K562 (cell line): ENCODE data around the gene TRERF1. TPM values are rescaled to one million over a fixed set of nuclear protein-coding genes. Genes with fewer than 3 reads are reported as not detected.

Experiments used
- ATAC-seq: fragments of 200-7000 bp; cut with Tn5 transposase; 3 replicates; pipeline ENCODE4 v1.9.1; 2020; ENCODE audit warnings: moderate library complexity
- BruUV-seq: library from RNA; stranded (reverse); fragments of 400-500 nt; replicated peaks from 2 replicates; lab custom pipeline; 2021; lab: Mats Ljungman, UMichigan
- CTCF ChIA-PET: fragments of 300-600 bp; formaldehyde crosslinking; extraction: SDS; loops from one replicate; lab custom pipeline; 2021; ENCODE audit warnings: low intra/inter-chr PET ratio; lab: Yijun Ruan, JAX
- POLR2A ChIA-PET: fragments of 300-600, 350-650 bp; sonication (Branson Sonifier 250); formaldehyde crosslinking; extraction: SDS; loops from one replicate; lab custom pipeline; 2021; ENCODE audit warnings: antibody characterized with exemption, inconsistent platforms; lab: Yijun Ruan, JAX
- DNase-seq, 4 experiments: peaks; one replicate each; pipeline versions ENCODE4 v3.0.0 to v3.0.0-alpha.2; 2011 to 2018; ENCODE audit warnings: low spot score in 3 of 4, mixed read lengths in 3 of 4; ENCODE audit errors: extremely low read depth in 1 of 4
- FAIRE-seq: peaks from 2 replicates; lab custom pipeline; 2011; peaks lifted over from hg19 to GRCh38; lab: Jason Lieb, UNC
- H2AFZ ChIP-seq: 2 replicates; pipeline ENCODE4 v1.6.0; 2011; ENCODE audit warnings: low read depth, low read length, control low read depth, inconsistent platforms
- H3K27ac ChIP-seq: fragments of 200-600 bp; 3 replicates; pipeline ENCODE4 v1.8.0; 2011; ENCODE audit warnings: low read depth, mild to moderate bottlenecking, control low read depth, inconsistent platforms, low read length, moderate library complexity, mixed read lengths; ENCODE audit errors: extremely low read depth
- H3K27me3 ChIP-seq, 2 experiments: fragments of 300-600 bp in 1 of 2; 2 replicates in 1 of 2; 3 replicates in 1 of 2; pipeline versions ENCODE4 v1.6.0 to v1.8.0; 2011; ENCODE audit warnings: inconsistent platforms in 2 of 2, low read length in 2 of 2, mild to moderate bottlenecking in 1 of 2, mixed read lengths in 1 of 2, moderate library complexity in 1 of 2; ENCODE audit not compliant: control insufficient read depth in 2 of 2, insufficient read depth in 2 of 2
- H3K36me3 ChIP-seq: fragments of 300-600 bp; 3 replicates; pipeline ENCODE4 v1.8.0; 2011; ENCODE audit warnings: mild to moderate bottlenecking, low read length, inconsistent platforms; ENCODE audit not compliant: control insufficient read depth, insufficient read depth
- H3K4me1 ChIP-seq, 2 experiments: fragments of 200-600 bp in 1 of 2; replicated peaks in 1 of 2; 2 replicates in 1 of 2; 3 replicates in 1 of 2; pipeline versions ENCODE4 v1.5.1 to v1.8.0; 2011; ENCODE audit warnings: inconsistent platforms in 2 of 2, low read length in 2 of 2, mild to moderate bottlenecking in 1 of 2, mixed read lengths in 1 of 2, moderate library complexity in 1 of 2; ENCODE audit not compliant: control insufficient read depth in 2 of 2, insufficient read depth in 2 of 2
- H3K4me2 ChIP-seq: 2 replicates; pipeline ENCODE4 v1.6.1; 2011; ENCODE audit warnings: low read length, control low read depth, inconsistent platforms, mixed read lengths; ENCODE audit not compliant: insufficient read depth
- H3K4me3 ChIP-seq: fragments of 200-600 bp; sonication (generic), shearing (Covaris generic); 2 replicates; pipeline ENCODE4 v1.5.1; 2016; ENCODE audit warnings: control low read depth, inconsistent platforms
- H3K79me2 ChIP-seq: fragments of 200-600 bp; 3 replicates; pipeline ENCODE4 v1.8.0; 2011; ENCODE audit warnings: low read length, inconsistent platforms; ENCODE audit not compliant: control insufficient read depth, insufficient read depth
- H3K9ac ChIP-seq, 2 experiments: 2 replicates each; pipeline versions ENCODE4 v1.6.0 to v1.6.1; 2011; ENCODE audit warnings: low read depth in 2 of 2, low read length in 2 of 2, control low read depth in 1 of 2, inconsistent platforms in 1 of 2, mild to moderate bottlenecking in 1 of 2, mixed read lengths in 1 of 2; ENCODE audit not compliant: insufficient read depth in 1 of 2
- H3K9me1 ChIP-seq: one replicate; pipeline ENCODE4 v1.6.0; 2011; ENCODE audit warnings: inconsistent platforms, mild to moderate bottlenecking, low read length, moderate library complexity; ENCODE audit not compliant: control insufficient read depth, insufficient read depth
- H3K9me3 ChIP-seq: replicated peaks from 2 replicates; pipeline ENCODE4 v1.5.1; 2011; ENCODE audit warnings: low read depth, low read length, inconsistent platforms; ENCODE audit not compliant: control insufficient read depth, insufficient read depth
- H4K20me1 ChIP-seq: replicated peaks from 2 replicates; pipeline ENCODE4 v1.6.1; 2011; ENCODE audit warnings: low read length, inconsistent platforms, mixed read lengths; ENCODE audit not compliant: control insufficient read depth, insufficient read depth
- CREB1 ChIP-seq, 2 experiments: sonication (generic) in 1 of 2; formaldehyde crosslinking in 1 of 2; IDR thresholded peaks; 2 replicates each; pipeline versions ENCODE4 v1.6.1 to v1.8.0; 2012 to 2022; ENCODE audit warnings: inconsistent platforms in 1 of 2, mild to moderate bottlenecking in 1 of 2, missing genetic modification reagents in 1 of 2, moderate library complexity in 1 of 2
- FOXJ2 ChIP-seq: fragments of 200-800 bp; sonication (Bioruptor generic); IDR thresholded peaks from 2 replicates; pipeline ENCODE4 v1.6.1; 2016; ENCODE audit warnings: missing genetic modification characterization, missing compliant biosample characterization
- GTF2F1 ChIP-seq: IDR thresholded peaks from 2 replicates; pipeline ENCODE4 v1.6.1; 2011; ENCODE audit warnings: low read depth, low read length, improper control_type of control experiment
- HDAC8 ChIP-seq: fragments of 450-650 bp; IDR thresholded peaks from 2 replicates; pipeline ENCODE4 v1.6.1; 2016; ENCODE audit warnings: mild to moderate bottlenecking, missing genetic modification characterization, moderate library complexity, missing compliant biosample characterization
- HLTF ChIP-seq: fragments of 450-650 bp; IDR thresholded peaks from 2 replicates; pipeline ENCODE4 v1.6.1; 2016
- MEF2D ChIP-seq: conservative IDR thresholded peaks from 2 replicates; pipeline ENCODE4 v1.6.1; 2016; ENCODE audit warnings: low read depth, missing genetic modification characterization, missing compliant biosample characterization
- NFRKB ChIP-seq: fragments of 450-650 bp; IDR thresholded peaks from 2 replicates; pipeline ENCODE4 v1.6.1; 2016; ENCODE audit warnings: low read depth
- PCBP1 ChIP-seq: fragments of 200-400 bp; formaldehyde crosslinking; IDR thresholded peaks from 2 replicates; pipeline ENCODE4 v1.6.1; 2018; ENCODE audit warnings: mild to moderate bottlenecking, low read depth, low read length; ENCODE audit not compliant: poor library complexity, severe bottlenecking
- RBFOX2 ChIP-seq: fragments of 200-400 bp; formaldehyde crosslinking; IDR thresholded peaks from 2 replicates; pipeline ENCODE4 v1.6.1; 2017; ENCODE audit warnings: low read depth, mild to moderate bottlenecking, low read length, moderate library complexity
- WHSC1 ChIP-seq: IDR thresholded peaks from one replicate; pipeline ENCODE4 v1.6.1; 2012; ENCODE audit warnings: low read length, control low read depth, inconsistent platforms
- WGBS: fragments of 100-300 bp; shearing (Covaris generic); methylation state at CpG from one replicate; pipeline ENCODE4 v1.1.6; 2016; ENCODE audit warnings: low coverage, mixed read lengths; ENCODE audit not compliant: insufficient coverage; ENCODE audit errors: missing lambda C conversion rate; 5-methylcytosine and 5-hydroxymethylcytosine counted together
- in situ Hi-C: fragments of 300-500 bp; cut with MboI; formaldehyde crosslinking; loops from 4 replicates; pipeline ENCODE4 v1.15.0; 2018; ENCODE audit warnings: inconsistent platforms, mixed read lengths
- intact Hi-C: fragments of 100-400 bp; cut with micrococcal nuclease; formaldehyde crosslinking; loops from 2 replicates; pipeline ENCODE4 v1.14.2; 2022
- polyA plus RNA-seq, 8 experiments: library from polyadenylated mRNA; depleted of rRNA in 4 of 8; stranded (reverse) in 5 of 8; unstranded in 3 of 8; fragments of >200 nt; fragmentation: Nextera tagmentation in 2 of 8; fragmentation: Illumina TruSeq in 1 of 8; extraction: Ambion mirVana in 2 of 8; extraction: Trizol in 1 of 8; gene quantifications; 2 replicates each; pipeline versions ENCODE4 v1.2.1 to v1.2.3, GENCODE V29; 2011 to 2014; ENCODE audit warnings: inconsistent platforms in 1 of 8, missing spikeins in 1 of 8
- total RNA-seq, 7 experiments: library from RNA; depleted of rRNA in 6 of 7; stranded (reverse); fragments of >200 nt in 6 of 7; fragmentation: Illumina TruSeq in 2 of 7; extraction: Trizol in 2 of 7; gene quantifications; 2 replicates each; pipeline versions ENCODE4 v1.2.1 to v1.2.3, GENCODE V29; 2011 to 2021; ENCODE audit warnings: low replicate concordance in 1 of 7
- TF ChIP-seq, protein P1 (sequence below): fragments of 450-650 bp; IDR thresholded peaks from 2 replicates; pipeline ENCODE4 v1.6.1; 2016; ENCODE audit warnings: mild to moderate bottlenecking
- TF ChIP-seq, protein P2 (sequence below): fragments of 200-800 bp; sonication (Bioruptor generic); IDR thresholded peaks from 2 replicates; pipeline ENCODE4 v1.6.1; 2017; ENCODE audit warnings: missing genetic modification characterization, missing compliant biosample characterization
- TF ChIP-seq, protein P3 (sequence below): fragments of 150-350 bp; IDR thresholded peaks from 2 replicates; pipeline ENCODE4 v1.6.1; 2014; ENCODE audit warnings: low read depth, mild to moderate bottlenecking, low read length, borderline replicate concordance

The TRERF1 gene
- total and polyA plus RNA-seq, 9 of the 15 experiments (the other 6 are each of a cell fraction or from before 2014, with no cell fraction given) = 0.04 to 0.20 (median 0.07) TPM; not detected in 3

DNA sequence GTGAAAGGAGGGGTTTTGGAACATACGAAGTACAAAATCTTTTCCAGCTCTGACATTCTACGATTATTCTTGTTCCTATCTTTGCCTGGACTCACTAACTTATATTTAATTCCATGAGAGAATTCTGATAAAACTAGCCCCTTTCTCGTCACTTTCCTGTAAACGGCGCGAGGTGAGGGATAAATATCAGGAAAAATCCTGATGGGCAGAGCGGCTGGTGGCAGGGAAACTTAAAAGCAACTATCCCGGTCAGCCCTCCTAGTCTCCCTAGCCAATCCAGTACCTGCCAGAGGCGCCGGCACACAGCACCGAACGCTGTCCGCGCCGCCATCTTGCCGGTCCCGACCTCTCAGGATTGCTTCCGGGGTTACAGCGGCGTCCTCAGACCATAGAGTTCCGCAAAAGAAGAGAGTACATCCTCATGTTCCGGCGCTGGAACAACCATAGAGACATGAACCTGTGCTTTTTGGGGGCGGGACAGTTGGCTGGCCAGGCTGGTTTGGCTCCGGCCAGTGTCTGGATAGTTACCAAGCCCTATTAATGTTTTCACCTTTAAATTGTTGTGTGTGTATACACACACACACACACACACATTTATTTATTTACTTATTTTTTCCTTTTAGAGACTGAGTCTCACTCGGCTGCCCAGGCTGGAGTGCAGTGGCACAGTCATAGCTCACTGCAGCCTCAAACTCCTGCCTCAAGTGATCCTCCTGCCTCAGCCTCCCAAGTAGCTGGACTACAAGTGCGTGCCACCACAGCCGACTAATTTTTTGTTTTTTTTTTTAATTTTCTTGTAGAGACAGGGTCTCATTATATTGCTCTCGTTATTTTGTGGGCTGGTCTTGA lies 234.0 kb downstream of the TRERF1 start, which contains the start of gene MRPS10:
Gene MRPS10, minus strand, starts transcription at position 343 of the 849 bp plus-strand sequence. Its CDS starts 12 bp downstream, at position 331.
- Histone ChIP-seq H4K20me1 (no peaks in the 10 kb centered on the region), H3K4me1 (peaks cover 6 to 14% of the 10 kb centered on the region in 2 experiments; a peak in 4 of 5 replicates), H3K9me3 (no peaks in the 10 kb centered on the region), H3K27me3 (no peaks in the 10 kb centered on the region), H3K79me2 (peaks cover 46% of the 10 kb centered on the region), H3K9ac (peak within 1 kb of the TSS; percentile 88 to 98), H3K36me3 (peaks cover 26% of the 10 kb centered on the region), H3K4me3 (peak within 1 kb of the TSS; percentile 77), H3K27ac (peak within 1 kb of the TSS; percentile 92), H3K4me2 (peak within 1 kb of the TSS; percentile 92), H2AFZ (peak within 1 kb of the TSS; percentile 84), H3K9me1 (no peaks in the 10 kb centered on the region)
- DNase-seq (peak; percentile 96 to 99 (median 96)), FAIRE-seq (peak; percentile 91), ATAC-seq (peak; percentile 98)
- in situ Hi-C loops = loop anchor here (5.0 kb wide), 1 partner anchor 140 kb away; no protein-coding TSS in a partner anchor
- BruUV-seq = TSS peak; percentile 94
- 8% methylated on average over 29 of the region's 29 CpGs for WGBS
- intact Hi-C loops = loop anchor here (5.0 to 10.0 kb wide), 3 partner anchors 113 to 435 kb away; partner anchors contain the start of gene PRICKLE4
- ChIA-PET CTCF (interaction anchor here (0.5 to 1.5 kb wide), 2 partner anchors 108 to 142 kb away, joined by 4 to 5 read pairs; no protein-coding TSS in a partner anchor), POLR2A (interaction anchor here (0.6 to 2.6 kb wide), 13 partner anchors 9 to 525 kb away, joined by 3 to 13 read pairs (median 3); no protein-coding TSS in a partner anchor)
- peak; percentile 90 for TF ChIP-seq RBFOX2
- TF ChIP-seq, protein P1, sequence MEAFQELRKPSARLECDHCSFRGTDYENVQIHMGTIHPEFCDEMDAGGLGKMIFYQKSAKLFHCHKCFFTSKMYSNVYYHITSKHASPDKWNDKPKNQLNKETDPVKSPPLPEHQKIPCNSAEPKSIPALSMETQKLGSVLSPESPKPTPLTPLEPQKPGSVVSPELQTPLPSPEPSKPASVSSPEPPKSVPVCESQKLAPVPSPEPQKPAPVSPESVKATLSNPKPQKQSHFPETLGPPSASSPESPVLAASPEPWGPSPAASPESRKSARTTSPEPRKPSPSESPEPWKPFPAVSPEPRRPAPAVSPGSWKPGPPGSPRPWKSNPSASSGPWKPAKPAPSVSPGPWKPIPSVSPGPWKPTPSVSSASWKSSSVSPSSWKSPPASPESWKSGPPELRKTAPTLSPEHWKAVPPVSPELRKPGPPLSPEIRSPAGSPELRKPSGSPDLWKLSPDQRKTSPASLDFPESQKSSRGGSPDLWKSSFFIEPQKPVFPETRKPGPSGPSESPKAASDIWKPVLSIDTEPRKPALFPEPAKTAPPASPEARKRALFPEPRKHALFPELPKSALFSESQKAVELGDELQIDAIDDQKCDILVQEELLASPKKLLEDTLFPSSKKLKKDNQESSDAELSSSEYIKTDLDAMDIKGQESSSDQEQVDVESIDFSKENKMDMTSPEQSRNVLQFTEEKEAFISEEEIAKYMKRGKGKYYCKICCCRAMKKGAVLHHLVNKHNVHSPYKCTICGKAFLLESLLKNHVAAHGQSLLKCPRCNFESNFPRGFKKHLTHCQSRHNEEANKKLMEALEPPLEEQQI = peak; percentile 55; the same call in 1 of the 2 replicates
- TF ChIP-seq PCBP1 = no peak
- peak; percentile 65; the same call in 1 of the 2 replicates for TF ChIP-seq HLTF
- no peak for TF ChIP-seq MEF2D (tag)
- TF ChIP-seq HDAC8 (tag) = no peak
- no peak for TF ChIP-seq WHSC1
- TF ChIP-seq, protein P2, sequence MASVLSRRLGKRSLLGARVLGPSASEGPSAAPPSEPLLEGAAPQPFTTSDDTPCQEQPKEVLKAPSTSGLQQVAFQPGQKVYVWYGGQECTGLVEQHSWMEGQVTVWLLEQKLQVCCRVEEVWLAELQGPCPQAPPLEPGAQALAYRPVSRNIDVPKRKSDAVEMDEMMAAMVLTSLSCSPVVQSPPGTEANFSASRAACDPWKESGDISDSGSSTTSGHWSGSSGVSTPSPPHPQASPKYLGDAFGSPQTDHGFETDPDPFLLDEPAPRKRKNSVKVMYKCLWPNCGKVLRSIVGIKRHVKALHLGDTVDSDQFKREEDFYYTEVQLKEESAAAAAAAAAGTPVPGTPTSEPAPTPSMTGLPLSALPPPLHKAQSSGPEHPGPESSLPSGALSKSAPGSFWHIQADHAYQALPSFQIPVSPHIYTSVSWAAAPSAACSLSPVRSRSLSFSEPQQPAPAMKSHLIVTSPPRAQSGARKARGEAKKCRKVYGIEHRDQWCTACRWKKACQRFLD = peak; percentile 96
- no peak for TF ChIP-seq GTF2F1
- no peak; the same call in 1 of the 2 replicates for TF ChIP-seq CREB1 (IDR thresholded peaks at IDR 0.05)
- TF ChIP-seq CREB1 (CRISPR knock-in tag; IDR thresholded peaks at IDR 0.05) = peak; percentile 59; the same call in 1 of the 2 replicates
- TF ChIP-seq, protein P3, sequence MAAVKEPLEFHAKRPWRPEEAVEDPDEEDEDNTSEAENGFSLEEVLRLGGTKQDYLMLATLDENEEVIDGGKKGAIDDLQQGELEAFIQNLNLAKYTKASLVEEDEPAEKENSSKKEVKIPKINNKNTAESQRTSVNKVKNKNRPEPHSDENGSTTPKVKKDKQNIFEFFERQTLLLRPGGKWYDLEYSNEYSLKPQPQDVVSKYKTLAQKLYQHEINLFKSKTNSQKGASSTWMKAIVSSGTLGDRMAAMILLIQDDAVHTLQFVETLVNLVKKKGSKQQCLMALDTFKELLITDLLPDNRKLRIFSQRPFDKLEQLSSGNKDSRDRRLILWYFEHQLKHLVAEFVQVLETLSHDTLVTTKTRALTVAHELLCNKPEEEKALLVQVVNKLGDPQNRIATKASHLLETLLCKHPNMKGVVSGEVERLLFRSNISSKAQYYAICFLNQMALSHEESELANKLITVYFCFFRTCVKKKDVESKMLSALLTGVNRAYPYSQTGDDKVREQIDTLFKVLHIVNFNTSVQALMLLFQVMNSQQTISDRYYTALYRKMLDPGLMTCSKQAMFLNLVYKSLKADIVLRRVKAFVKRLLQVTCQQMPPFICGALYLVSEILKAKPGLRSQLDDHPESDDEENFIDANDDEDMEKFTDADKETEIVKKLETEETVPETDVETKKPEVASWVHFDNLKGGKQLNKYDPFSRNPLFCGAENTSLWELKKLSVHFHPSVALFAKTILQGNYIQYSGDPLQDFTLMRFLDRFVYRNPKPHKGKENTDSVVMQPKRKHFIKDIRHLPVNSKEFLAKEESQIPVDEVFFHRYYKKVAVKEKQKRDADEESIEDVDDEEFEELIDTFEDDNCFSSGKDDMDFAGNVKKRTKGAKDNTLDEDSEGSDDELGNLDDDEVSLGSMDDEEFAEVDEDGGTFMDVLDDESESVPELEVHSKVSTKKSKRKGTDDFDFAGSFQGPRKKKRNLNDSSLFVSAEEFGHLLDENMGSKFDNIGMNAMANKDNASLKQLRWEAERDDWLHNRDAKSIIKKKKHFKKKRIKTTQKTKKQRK = no peak
- TF ChIP-seq NFRKB = peak; percentile 95
- peak; percentile 80 for TF ChIP-seq FOXJ2
